ENCODE measurements around the gene RASSF5.

- TF ChIP-seq CTCF (conservative IDR thresholded peaks at IDR 0.05; ENCODE audit: low read depth in 2 of 2) (no peak), EZH2 (IDR thresholded peaks at IDR 0.05; ENCODE audit: low read depth, unreplicated experiment) (no peak), POLR2AphosphoS5 (IDR thresholded peaks at IDR 0.05; ENCODE audit: low read depth) (no peak), REST (IDR thresholded peaks at IDR 0.05; ENCODE audit: unreplicated experiment) (no peak), EZH2phosphoT487 (IDR thresholded peaks at IDR 0.05; ENCODE audit: unreplicated experiment) (no peak), CREB1 (CRISPR knock-in tag; IDR thresholded peaks at IDR 0.05; ENCODE audit: low read depth) (no peak), ZNF114 (CRISPR knock-in tag; IDR thresholded peaks at IDR 0.05) (no peak)
These were observed 44.1 kb downstream of the RASSF5 start for GRCh38 chr1:206551296-206551985.
